ENCODE measurements around the gene PLCG2.

DNA sequence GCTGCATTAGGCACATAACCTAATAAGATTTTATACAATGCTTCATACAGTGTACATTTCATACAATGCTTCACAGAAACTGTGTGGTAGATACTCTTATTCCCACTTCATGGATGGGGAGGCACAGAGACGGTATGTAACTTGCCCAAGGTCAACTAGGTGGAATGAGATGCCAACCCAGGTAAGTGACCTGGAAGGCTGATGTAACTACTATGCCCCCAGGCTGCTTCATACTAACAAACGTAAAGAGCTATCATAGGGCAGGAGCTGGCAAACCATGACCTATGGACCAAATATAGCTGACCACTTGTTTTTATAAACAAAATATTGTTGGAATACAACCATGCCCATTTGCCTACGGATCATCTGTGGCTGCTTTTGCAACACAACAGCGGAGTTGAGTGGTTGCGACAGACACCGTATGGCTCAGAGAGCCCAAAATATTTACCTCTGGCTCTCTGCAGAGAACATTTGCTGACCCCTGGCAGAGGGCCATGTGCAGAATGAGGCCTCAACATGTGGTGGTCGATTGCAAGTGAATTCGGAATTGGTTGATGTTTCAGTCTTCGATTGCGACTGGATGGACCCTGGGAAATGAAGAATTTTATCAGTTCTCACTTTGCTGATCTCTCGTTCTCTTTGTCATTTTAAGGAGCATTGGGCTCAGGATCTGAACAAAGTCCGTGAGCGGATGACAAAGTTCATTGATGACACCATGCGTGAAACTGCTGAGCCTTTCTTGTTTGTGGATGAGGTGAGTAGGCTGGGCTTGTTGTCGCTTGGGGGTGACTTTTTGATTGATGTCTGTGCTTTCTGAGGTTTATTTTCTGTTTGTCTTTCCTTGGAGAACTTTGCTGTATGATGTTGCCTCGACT lies 109.7 kb downstream of the PLCG2 start:
- TF ChIP-seq CTCF (IDR thresholded peaks at IDR 0.05; ENCODE audit: poor library complexity, severe bottlenecking) (no peak), EP300 (conservative IDR thresholded peaks at IDR 0.05; ENCODE audit: poor library complexity, severe bottlenecking) (no peak), POLR2AphosphoS5 (IDR thresholded peaks at IDR 0.05) (no peak), RAD21 (conservative IDR thresholded peaks at IDR 0.05) (no peak), TAF1 (IDR thresholded peaks at IDR 0.05; ENCODE audit: low read depth) (no peak), MXI1 (conservative IDR thresholded peaks at IDR 0.05; ENCODE audit: poor library complexity, severe bottlenecking) (no peak), EZH2 (IDR thresholded peaks at IDR 0.05; ENCODE audit: borderline replicate concordance, insufficient read depth, low read length, poor library complexity, severe bottlenecking) (no peak)
- TF ChIP-seq, protein P1, sequence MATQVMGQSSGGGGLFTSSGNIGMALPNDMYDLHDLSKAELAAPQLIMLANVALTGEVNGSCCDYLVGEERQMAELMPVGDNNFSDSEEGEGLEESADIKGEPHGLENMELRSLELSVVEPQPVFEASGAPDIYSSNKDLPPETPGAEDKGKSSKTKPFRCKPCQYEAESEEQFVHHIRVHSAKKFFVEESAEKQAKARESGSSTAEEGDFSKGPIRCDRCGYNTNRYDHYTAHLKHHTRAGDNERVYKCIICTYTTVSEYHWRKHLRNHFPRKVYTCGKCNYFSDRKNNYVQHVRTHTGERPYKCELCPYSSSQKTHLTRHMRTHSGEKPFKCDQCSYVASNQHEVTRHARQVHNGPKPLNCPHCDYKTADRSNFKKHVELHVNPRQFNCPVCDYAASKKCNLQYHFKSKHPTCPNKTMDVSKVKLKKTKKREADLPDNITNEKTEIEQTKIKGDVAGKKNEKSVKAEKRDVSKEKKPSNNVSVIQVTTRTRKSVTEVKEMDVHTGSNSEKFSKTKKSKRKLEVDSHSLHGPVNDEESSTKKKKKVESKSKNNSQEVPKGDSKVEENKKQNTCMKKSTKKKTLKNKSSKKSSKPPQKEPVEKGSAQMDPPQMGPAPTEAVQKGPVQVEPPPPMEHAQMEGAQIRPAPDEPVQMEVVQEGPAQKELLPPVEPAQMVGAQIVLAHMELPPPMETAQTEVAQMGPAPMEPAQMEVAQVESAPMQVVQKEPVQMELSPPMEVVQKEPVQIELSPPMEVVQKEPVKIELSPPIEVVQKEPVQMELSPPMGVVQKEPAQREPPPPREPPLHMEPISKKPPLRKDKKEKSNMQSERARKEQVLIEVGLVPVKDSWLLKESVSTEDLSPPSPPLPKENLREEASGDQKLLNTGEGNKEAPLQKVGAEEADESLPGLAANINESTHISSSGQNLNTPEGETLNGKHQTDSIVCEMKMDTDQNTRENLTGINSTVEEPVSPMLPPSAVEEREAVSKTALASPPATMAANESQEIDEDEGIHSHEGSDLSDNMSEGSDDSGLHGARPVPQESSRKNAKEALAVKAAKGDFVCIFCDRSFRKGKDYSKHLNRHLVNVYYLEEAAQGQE (IDR thresholded peaks at IDR 0.05; ENCODE audit: borderline replicate concordance), result no peak
